Activated CD8-positive, alpha-beta memory T cell treated with anti-CD3 and anti-CD28 coated beads for 48 hours (primary cell): Measurements from ENCODE around the gene COL12A1.

Experiments
- DNase-seq, 3 experiments: peaks; one replicate each; pipeline ENCODE4 v3.0.0-alpha.2; 2020; ENCODE audit warnings: low read depth in 2 of 3, low spot score in 2 of 3

The COL12A1 gene

DNA sequence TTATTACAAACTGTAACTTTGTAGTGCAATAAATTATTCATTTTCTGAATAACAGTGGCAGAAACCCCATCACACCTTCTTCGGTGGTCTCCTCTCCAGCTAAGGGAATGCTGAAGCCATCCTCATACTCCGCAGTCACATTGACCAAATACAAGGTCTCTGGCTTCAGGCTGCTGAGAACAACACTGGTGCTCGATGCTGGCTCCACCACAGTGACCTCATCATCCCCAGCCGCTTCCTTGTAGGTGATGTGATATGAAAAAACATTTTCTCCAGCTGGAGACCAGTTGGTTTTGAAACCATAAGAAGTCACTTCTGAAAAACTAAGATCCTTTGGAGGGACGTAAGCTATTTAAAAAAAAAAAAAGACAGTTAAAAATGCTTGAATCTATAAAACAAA lies 25.0 kb downstream of the COL12A1 start:
- no peak for DNase-seq

DNA sequence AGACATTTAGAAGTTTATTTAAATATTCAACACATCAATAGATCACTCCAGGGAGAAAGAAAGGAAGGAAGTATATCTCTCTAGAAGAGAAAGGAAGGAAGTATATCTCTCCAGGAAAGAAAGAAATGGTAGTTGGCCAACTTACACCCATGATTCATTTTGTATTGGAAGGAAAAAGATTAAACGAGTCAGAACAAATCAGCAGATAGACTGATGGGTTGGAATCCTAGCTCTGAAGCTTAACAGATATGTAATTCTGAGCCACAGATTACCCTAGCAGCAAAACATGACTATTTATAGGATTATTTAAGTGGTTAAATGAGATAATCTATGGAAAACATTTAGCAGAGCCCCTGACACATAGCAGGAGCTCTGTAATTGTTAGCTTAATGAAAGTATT lies 27.1 kb downstream of the COL12A1 start:
- DNase-seq: no peak

- no peak for DNase-seq
Observed at GRCh38 chr6:75176076-75176582, 29.7 kb downstream of the COL12A1 start.

- no peak for DNase-seq
Observed at GRCh38 chr6:75171986-75172385, 33.9 kb downstream of the COL12A1 start.

GRCh38 chr6:75171567-75171966 lies 34.3 kb downstream of the COL12A1 start:
- no peak for DNase-seq

DNA sequence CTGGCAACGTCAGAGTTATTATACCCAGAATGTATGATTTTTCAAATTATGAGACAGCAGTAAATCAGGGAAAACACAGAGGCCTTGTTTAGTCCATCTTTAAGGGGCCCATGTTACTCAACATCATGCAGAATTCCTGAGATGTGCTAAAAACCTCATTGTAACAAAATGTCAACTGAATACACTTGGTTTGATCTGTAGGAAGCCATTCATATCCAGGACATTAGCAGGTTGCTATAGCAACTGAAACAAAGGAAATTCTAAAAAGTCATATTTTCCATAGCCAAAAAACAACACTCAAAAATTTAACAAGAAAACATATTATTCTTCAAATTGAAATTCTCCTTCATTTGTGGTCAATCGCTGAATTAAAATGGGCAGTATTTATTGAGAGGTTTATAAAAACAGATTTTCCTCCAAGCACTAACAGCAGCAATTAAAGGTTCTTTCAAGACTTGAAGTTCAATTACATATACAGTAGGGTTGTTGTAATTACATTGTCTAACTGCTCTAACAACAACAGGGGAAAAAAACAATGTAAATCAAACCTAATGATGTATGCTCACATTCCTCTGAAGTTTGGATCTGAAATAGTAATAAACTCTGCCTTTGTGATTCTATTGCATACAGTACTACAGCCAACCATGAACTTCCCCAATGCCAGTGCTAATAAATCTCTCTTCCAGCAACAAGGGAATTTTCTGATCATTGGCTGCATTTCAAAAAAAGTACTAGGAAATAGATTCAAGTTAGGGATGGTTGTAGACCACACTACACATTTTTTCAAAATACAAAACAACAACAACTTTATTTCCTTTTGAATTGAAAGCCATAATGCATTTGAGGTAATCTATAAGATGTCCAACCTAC lies 34.9 kb downstream of the COL12A1 start:
- no peak for DNase-seq

DNA sequence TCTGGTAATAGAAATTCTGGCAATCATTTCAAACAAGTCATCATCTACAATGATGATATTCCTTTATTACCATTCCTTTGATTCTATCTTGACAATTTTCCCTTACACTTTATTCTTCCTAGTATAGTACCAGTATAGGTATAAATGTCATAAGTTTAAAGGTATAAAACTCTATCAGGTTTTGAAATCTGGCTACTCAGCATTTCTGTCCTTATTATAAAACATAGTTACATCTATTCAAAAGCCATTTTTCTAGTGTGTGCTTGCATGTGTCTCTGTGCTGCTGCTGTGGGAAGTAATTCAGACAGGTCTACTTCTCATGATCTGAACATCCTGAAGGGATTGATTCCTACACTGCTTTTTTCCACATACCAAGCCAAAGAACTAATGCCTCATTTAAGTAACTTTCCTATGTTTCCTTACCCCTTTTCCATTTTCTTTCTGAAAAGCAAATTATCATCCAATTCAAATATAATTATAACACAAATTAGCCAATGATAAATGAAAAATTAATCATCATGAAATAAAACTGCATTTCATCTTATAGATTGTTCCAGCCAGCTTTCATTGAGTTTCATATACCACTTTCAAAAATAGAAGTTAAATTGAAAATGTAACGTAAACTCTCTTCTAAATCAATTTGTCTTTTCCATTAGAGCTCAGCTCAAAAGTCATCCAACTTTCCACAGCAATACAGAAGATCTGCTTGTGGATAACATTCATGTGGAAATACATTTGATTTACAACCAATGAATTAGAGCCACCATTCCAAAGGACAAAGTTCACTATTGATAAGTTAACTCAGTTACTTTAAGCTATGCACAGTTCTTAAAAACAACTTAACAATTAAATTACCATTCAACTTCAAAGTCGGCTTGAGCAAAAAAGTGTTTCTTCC lies 35.9 kb downstream of the COL12A1 start:
- no peak for DNase-seq

DNA sequence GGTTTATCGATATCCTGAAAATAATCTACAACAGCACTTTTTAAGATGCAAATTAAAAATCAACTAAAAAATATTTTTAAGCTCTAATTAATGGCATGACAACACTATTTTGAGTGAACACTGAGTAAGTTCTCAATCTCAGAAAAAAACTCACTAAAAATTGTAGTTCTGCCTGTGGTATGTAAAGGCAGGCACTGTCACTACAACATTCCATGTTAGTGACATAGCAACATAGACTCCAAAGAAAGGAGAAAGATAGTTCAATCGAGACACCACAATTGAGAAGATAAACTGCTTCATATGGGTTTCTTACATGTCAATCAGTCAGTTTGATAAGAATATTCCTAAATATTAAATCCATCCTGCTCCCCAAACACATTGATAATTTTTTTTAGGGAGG lies 38.0 kb downstream of the COL12A1 start:
- no peak for DNase-seq

- DNase-seq: no peak
Observed at GRCh38 chr6:75167325-75167724, 38.5 kb downstream of the COL12A1 start.

DNA sequence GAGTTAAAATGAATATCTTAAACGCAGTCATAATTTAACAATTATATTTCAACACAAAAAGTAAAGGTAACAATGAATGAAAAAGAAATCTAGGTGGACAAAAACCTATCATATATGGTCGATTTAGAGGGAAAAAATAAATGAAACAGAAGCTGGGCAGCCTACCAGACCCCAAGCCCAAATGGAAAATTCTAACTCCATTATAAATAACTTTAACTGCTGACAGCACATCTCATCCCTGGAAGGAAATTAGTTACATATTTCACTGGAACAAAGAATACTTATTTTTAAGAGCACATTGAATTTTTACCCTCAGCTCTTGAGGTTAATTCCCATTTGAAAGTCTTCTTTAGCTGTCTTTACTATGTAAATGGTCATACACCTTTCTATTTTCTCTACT lies 39.1 kb downstream of the COL12A1 start:
- no peak for DNase-seq

- no peak for DNase-seq
Observed at GRCh38 chr6:75166236-75166635, 39.6 kb downstream of the COL12A1 start.

- no peak for DNase-seq
Observed at GRCh38 chr6:75158176-75158575, 47.7 kb downstream of the COL12A1 start.

- no peak for DNase-seq
Observed at GRCh38 chr6:75157336-75157735, 48.5 kb downstream of the COL12A1 start.

DNA sequence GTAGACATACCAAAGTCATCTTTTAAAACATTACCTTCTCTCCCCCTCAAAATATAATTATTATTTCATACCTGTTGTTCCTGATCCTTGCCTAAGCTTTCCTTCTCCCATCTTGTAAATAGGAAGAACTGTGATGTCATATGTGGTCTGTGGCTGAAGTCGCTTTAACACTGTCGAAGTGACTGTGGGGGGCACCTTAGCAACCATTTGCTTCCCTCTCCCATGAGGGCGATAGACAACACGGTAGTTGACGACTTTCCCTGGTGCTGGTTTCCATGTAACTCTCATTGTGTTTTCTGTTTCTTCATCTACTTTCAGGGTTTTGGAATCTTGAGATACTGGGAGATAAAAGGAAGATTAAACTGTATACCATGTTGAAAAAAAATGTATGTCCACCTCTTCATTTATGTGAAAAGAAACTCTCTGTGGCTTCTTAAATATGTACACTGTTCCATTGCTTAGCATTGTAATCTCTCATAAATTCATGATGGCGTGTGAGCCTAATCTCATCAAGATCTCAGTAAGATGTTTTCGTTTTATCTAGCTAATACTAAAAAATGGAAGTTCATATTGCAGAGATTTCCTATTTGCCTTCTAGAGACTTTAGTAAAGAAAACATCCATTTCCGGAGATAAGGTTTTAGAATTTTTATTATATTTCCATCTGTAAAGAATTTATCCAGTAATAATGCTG lies 49.5 kb downstream of the COL12A1 start:
- DNase-seq: no peak

- DNase-seq: no peak
Observed at GRCh38 chr6:75155631-75156030, 50.2 kb downstream of the COL12A1 start.

DNA sequence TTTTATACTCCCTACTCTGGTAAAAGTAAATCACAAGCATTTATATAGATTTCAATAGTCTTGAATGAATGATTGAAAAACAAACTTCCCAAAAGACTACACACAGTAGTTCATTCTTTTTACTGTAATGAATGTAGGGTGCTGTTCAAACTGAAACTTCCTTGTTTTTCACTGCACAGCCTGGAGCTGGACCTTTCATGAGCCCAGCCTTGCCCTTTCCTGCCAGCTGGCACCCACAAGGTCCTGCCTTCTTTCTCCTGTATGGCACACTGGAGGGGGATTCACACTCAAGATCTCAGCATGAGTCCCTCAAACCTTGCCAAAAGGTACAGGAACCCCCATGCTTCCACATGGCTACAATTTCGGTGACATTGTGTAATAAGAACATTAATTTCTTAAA lies 50.9 kb downstream of the COL12A1 start:
- DNase-seq: no peak

- no peak for DNase-seq
Observed at GRCh38 chr6:75150685-75151412, 55.0 kb downstream of the COL12A1 start.

GRCh38 chr6:75149696-75150095 lies 56.2 kb downstream of the COL12A1 start:
- no peak for DNase-seq

DNA sequence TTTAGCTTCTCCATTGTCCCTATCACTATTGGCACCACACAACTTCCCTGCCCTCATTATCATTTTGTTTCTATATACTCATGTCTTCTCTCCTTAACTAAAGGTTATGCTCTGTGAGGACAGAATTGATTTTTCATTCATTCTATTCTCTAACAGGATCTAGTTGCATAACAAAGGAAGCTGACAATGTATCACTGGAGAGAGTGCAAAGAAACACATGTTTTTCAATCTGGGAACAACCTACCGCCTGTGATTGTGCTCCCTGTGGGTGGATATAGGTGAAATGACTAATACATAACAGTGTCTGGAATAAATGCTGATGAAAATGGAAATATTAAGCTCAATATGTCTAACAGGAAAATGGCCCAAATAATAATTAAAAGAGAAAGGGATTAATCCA lies 56.6 kb downstream of the COL12A1 start:
- no peak for DNase-seq

DNA sequence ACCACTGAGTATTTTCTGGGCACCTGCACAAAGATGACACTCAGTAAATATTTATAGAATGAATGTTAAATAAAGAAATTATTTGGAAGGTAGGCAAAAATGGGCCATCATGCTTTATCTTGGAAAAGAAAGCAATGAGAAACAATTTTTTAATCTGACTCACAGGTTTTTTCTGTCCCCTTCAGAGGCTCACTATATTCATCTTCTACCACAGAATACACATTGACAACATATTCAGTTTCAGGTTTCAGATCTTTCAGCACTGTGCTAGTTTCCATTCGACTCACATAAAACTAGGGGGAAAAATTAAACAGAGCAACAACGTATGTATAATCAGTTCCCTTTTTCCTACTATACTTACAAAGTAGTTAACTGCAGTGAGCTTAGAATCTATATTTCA lies 58.3 kb downstream of the COL12A1 start:
- no peak for DNase-seq

GRCh38 chr6:75145976-75146375 lies 59.9 kb downstream of the COL12A1 start:
- no peak for DNase-seq
